Measurements from ENCODE around the gene GPANK1.

GPANK1 gene

DNA sequence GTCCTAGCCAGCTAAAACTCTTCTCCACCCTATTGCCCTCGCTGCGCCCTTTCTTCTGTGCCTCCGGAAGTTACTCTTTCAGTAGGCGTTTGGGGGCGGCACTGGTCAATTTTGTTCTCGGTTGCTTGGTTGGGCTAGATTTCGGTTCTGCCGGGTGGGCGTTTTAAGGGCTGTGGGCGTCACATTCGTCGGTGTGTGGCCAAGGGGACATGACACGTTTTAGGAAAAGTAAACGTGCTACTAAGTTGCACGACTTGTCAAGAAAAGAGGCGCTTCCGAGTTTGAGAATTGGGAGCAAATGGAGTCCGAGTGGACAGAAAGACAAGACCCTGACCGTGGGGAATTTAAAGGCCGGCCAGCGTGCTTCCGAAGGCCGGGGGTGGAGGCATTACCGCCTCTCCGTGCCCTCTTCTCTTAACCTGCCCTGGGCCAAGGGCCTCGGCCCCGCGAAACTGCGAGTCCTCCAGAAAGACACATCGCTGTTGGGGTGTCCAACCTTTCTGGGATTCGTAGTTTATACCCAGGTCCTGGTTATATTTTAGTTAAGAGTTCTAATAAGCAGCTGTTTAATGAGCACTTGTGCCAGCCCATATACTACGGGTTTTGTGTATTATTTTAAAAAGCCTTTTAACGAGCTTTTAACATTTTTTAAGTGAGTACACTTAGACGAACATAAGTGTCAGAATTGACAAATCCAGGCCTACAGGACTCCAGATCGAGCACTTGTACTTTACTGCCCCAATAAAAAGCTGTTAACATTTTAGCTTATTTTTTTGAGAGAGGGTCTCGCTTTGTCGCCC, 11.7 kb downstream of the GPANK1 start:
- Histone ChIP-seq H3K4me1 (peaks cover 10% of the 10 kb centered on the region), H3K36me3 (replicated peaks) (peaks cover 44% of the 10 kb centered on the region)
- DNase-seq (ENCODE audit: low spot score in 2 of 2): peak in 1 of 2 experiments; percentile 93

DNA sequence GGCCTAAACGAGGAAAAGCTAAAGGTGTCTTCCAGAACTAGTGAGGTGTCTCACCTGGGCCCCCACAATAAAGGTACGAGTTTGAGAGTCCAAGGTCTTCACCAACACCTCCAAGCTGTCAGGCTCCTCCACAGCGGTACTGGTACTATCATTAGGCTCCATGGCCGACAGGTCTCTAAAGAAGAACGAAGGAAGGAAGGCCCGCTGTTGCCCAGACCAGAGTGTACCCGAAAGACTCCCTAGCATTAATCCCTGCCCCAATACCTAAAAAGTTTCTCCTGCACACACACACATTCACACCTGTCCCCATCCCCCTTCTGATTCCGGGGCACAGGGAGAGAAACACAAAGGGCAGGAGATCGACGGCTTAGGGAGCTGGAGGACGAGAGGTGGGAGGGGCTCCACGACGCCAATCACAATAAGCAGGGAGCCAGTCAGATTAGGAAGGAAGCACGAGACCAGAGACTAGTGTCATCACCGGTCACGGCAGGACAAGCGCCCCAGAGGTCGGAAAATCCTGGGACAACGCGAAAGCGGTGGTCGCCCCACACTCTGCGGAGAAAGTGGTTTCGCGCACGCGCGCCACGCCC, 13.1 kb downstream of the GPANK1 start:
- DNase-seq (ENCODE audit: low spot score in 2 of 2): peak; percentile 86 to 87
- Histone ChIP-seq H3K27me3 (ENCODE audit: low read depth) (no peaks in the 10 kb centered on the region), H3K4me1 (peaks cover 10% of the 10 kb centered on the region), H3K4me3 (peak overlapping the region; percentile 84), H3K36me3 (replicated peaks) (peaks cover 46% of the 10 kb centered on the region), H3K9me3 (no peaks in the 10 kb centered on the region)
- in situ Hi-C loops (cut with MboI; ENCODE audit: low sequenced_read_pairs): no loop called here

More for the DNA sequence above, 11.7 kb downstream of the GPANK1 start:
- peak overlapping the region; percentile 84 for H3K4me3 ChIP-seq
- H3K27me3 ChIP-seq (ENCODE audit: low read depth): no peaks in the 10 kb centered on the region
- in situ Hi-C loops (cut with MboI; ENCODE audit: low sequenced_read_pairs): no loop called here
- no peaks in the 10 kb centered on the region for H3K9me3 ChIP-seq

DNA sequence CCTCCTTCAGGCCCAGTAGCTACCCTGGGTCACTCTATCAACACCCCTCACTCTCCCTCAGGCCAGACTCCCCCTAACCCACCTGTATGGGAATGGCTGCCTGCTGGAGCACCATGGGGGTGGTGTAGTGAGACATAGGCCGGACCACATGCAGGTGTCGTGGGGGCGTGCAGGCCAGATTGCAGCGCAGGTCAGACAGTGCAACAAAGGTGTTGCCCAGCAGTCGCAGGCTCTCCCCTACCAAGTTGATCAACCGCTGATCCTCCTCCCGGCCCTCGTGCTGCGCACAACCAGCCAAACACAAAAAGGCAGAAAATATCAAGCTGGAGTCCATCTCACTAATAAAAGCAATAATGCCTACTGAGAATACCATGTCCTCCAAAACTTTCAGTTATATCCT, 19.5 kb downstream of the GPANK1 start:
- no peaks in the 10 kb centered on the region for H3K27me3 ChIP-seq (ENCODE audit: low read depth)
- no peak overlapping the region for H3K4me3 ChIP-seq
- DNase-seq (ENCODE audit: low spot score in 2 of 2): no peak
- in situ Hi-C loops (cut with MboI; ENCODE audit: low sequenced_read_pairs): loop anchor here (25.0 kb wide), 1 partner anchor 1058 kb away; no protein-coding TSS in a partner anchor
- peaks cover 85% of the 10 kb centered on the region for H3K36me3 ChIP-seq (replicated peaks)
- no peaks in the 10 kb centered on the region for H3K9me3 ChIP-seq
- H3K4me1 ChIP-seq: no peaks in the 10 kb centered on the region

DNA sequence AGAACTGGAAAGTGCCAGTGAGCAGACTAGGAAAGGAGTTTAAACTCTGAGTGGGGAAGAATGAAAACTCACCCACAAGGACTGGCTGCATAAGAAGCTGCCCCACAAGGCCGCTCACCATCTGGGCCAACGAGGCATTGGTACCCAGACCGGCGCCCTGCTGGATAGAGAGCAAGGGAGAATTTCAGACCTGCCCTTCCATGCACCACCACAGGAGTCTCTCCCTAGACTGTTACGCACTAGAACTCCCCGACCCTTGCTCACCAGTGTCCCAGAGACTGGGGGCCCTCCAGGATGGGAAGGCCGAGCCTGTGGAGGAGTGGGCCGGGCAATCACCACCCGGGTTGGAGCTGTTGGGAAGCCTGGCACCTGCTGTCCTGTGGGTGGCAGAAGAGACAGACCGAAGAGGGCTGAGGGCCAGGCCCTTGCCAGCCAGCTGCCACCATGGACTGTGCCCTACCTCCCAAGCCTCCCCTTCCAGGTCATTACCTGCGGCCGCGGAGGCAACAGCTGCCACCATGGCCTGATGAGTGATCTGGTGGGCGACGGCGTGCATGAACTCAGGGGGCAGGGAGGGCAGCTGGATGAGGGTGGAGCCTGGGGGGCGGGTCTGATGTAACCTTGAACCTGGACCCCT, 20.9 kb downstream of the GPANK1 start:
- Histone ChIP-seq H3K4me3 (no peak overlapping the region), H3K4me1 (no peaks in the 10 kb centered on the region), H3K9me3 (no peaks in the 10 kb centered on the region), H3K36me3 (replicated peaks) (peaks cover 85% of the 10 kb centered on the region), H3K27me3 (ENCODE audit: low read depth) (no peaks in the 10 kb centered on the region)
- no peak for DNase-seq (ENCODE audit: low spot score in 2 of 2)
- in situ Hi-C loops (cut with MboI; ENCODE audit: low sequenced_read_pairs): loop anchor here (25.0 kb wide), 1 partner anchor 1057 kb away; no protein-coding TSS in a partner anchor

DNA sequence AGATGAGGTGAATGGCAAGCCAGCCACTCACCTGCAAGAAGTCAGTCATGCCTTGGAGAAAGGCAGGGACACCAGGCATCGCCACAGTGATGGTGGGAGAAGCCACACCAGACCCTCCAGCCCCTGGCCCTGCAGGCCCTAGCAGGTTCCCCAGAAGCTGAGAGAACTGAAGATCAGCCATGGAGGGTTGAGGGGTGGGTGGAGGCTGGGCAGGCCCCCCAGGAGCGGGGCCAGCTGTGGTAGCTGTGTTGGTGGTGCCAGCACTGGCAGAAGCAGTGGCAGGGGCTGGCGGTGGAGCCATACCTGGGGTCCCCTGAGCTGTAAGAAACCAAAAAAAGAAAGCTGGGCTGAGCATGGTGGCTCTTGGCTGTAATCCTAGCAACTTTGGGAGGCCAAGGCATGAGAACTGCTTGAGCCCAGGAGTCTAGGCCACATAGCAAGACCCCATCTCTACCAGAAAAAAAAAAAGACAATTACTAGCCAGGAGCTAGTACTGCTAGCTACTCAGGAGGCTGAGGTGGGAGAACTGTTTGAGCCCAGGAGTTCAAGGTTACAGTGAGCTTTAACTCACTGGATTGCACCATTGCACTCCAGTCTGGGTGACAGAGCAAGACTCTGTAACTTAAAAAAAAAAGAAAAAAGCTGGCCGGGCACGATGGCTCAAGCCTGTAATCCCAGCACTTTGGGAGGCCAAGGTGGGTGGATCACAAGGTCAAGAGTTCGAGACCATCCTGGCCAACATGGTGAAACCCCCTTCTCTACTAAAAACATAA, 21.8 kb downstream of the GPANK1 start:
- Histone ChIP-seq H3K27me3 (ENCODE audit: low read depth) (no peaks in the 10 kb centered on the region), H3K9me3 (no peaks in the 10 kb centered on the region), H3K4me1 (no peaks in the 10 kb centered on the region), H3K4me3 (no peak overlapping the region), H3K36me3 (replicated peaks) (peaks cover 83% of the 10 kb centered on the region)
- in situ Hi-C loops (cut with MboI; ENCODE audit: low sequenced_read_pairs): loop anchor here (25.0 kb wide), 1 partner anchor 1056 kb away; no protein-coding TSS in a partner anchor
- DNase-seq (ENCODE audit: low spot score in 2 of 2): no peak

DNA sequence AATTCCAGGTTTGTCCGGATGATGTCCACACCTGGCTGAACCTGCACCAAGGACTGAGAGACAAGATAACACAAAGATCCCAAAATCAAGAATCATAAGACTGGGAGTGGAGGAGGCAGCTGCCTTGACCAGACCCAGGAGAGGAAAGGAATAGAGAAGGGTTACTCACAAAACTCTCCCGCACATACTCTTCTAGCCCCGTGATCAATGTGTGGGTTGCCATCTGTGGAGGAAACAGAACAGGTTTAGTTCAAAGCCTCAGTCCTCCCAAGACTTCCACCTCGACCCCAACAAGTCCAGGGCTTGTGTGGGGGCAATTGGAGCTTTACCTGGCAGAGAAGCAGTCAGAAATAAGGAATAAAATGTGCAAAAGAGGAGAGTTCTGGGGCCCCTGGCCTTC, 23.4 kb downstream of the GPANK1 start:
- H3K36me3 ChIP-seq (replicated peaks): peaks cover 85% of the 10 kb centered on the region
- no peak for DNase-seq (ENCODE audit: low spot score in 2 of 2)
- no peaks in the 10 kb centered on the region for H3K4me1 ChIP-seq
- H3K9me3 ChIP-seq: no peaks in the 10 kb centered on the region
- in situ Hi-C loops (cut with MboI; ENCODE audit: low sequenced_read_pairs): loop anchor here (25.0 kb wide), 1 partner anchor 1054 kb away; no protein-coding TSS in a partner anchor
- H3K27me3 ChIP-seq (ENCODE audit: low read depth): no peaks in the 10 kb centered on the region
- H3K4me3 ChIP-seq: no peak overlapping the region

DNA sequence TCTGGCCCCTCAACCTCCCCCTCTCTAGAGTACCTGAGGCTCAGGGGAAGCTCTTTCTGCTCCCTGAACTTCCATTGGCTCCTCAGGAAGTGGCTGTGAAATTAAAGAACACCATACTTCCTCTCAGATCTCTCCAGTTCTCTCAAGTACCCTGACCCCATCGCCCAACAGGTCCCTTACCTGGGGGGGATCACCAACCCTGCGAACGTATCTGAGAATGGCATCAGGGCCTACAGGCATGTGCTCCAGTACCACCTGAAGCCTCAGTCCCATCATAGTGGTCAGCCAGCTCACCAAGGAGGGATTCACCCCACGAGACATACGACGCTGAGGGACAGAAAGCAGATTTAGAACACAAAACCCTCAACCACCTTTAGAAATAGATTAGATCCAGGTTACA, 24.2 kb downstream of the GPANK1 start:
- no peaks in the 10 kb centered on the region for H3K4me1 ChIP-seq
- no peaks in the 10 kb centered on the region for H3K9me3 ChIP-seq
- H3K27me3 ChIP-seq (ENCODE audit: low read depth): no peaks in the 10 kb centered on the region
- H3K36me3 ChIP-seq (replicated peaks): peaks cover 87% of the 10 kb centered on the region
- in situ Hi-C loops (cut with MboI; ENCODE audit: low sequenced_read_pairs): loop anchor here (25.0 kb wide), 1 partner anchor 1053 kb away; no protein-coding TSS in a partner anchor
- no peak overlapping the region for H3K4me3 ChIP-seq
- DNase-seq (ENCODE audit: low spot score in 2 of 2): no peak

DNA sequence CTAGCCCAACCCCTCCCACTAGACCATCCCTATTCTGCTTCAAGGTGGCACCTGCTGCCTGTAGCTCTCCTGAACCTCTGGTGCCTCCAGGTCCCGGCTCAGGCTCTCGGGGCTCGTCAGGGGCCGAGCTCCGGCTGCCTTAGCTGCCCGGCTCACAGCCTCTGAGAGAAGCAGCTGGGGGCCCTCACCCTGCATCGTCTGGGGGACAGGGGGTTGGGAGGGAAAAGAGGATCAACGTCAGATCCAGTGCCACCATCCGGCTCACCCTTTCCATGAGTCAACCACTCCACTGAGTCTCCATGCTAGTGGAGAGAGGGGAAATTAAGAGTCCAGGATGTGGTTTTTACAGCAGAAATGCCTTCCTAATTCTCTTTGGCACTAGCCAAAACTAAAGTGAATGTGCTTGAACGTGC, 25.3 kb downstream of the GPANK1 start:
- no peaks in the 10 kb centered on the region for H3K9me3 ChIP-seq
- H3K36me3 ChIP-seq (replicated peaks): peaks cover 87% of the 10 kb centered on the region
- in situ Hi-C loops (cut with MboI; ENCODE audit: low sequenced_read_pairs): loop anchor here (25.0 kb wide), 1 partner anchor 1052 kb away; no protein-coding TSS in a partner anchor
- H3K4me3 ChIP-seq: no peak overlapping the region
- no peak for DNase-seq (ENCODE audit: low spot score in 2 of 2)
- no peaks in the 10 kb centered on the region for H3K27me3 ChIP-seq (ENCODE audit: low read depth)
- H3K4me1 ChIP-seq: no peaks in the 10 kb centered on the region

DNA sequence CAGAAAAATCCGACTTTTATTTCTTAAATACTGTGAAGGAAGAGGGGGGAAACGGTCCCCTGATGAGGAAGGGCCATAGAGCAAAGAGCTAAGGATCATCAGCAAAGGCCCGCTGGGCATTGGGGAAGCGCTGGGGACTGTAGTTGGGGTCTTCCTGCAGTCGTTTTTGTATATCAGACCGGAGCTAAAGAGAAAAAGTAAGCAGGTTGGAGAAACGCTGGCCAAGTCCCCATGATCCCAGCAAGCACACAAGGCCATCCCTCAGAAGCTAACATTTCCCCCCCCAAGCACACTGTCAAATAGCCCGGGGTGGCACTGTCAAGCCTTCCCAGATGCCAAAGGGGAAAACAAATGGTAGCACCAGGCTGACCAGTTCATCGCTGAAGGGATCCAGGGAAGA, 25.8 kb downstream of the GPANK1 start:
- in situ Hi-C loops (cut with MboI; ENCODE audit: low sequenced_read_pairs): loop anchor here (25.0 kb wide), 1 partner anchor 1052 kb away; no protein-coding TSS in a partner anchor
- H3K4me3 ChIP-seq: no peak overlapping the region
- no peaks in the 10 kb centered on the region for H3K27me3 ChIP-seq (ENCODE audit: low read depth)
- H3K9me3 ChIP-seq: no peaks in the 10 kb centered on the region
- H3K4me1 ChIP-seq: no peaks in the 10 kb centered on the region
- H3K36me3 ChIP-seq (replicated peaks): peaks cover 87% of the 10 kb centered on the region
- no peak for DNase-seq (ENCODE audit: low spot score in 2 of 2)

DNA sequence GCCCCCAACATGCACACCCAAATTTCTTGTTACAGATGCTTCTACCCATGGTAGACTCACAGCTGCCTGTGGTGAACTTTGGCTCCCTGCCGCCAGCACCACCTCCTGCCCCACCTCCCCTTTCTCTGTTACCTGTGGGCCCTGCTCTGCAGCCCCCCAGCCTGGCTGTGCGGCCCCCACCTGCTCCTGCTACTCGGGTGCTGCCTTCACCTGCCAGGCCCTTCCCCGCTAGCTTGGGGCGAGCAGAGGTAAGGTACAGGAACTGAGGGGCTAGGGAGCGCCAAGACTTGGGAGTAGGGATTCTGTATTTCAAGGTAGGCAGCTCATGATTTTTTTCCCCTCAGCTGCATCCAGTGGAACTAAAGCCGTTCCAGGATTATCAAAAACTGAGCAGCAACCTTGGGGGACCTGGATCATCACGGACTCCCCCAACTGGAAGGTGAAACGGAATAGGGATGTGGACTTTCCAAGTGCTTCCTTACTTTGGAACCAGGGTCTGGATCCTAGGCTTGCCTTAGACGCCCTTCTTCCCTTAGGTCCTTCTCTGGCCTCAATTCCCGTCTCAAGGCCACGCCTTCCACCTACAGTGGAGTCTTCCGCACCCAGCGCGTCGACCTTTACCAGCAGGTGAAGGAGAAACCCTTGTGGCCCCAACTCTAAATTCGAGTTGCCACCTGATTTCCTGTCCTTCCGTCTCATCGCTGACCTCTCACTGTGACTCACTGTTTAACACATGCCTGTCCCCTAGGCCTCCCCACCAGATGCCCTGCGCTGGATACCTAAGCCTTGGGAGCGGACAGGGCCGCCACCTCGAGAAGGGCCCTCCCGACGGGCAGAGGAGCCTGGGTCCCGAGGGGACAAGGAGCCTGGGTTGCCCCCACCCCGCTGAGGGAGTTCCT, 27.9 kb downstream of the GPANK1 start:
- Histone ChIP-seq H3K4me3 (no peak overlapping the region), H3K36me3 (replicated peaks) (peaks cover 95% of the 10 kb centered on the region), H3K9me3 (no peaks in the 10 kb centered on the region), H3K27me3 (ENCODE audit: low read depth) (no peaks in the 10 kb centered on the region), H3K4me1 (no peaks in the 10 kb centered on the region)
- in situ Hi-C loops (cut with MboI; ENCODE audit: low sequenced_read_pairs): loop anchor here (25.0 kb wide), 1 partner anchor 1050 kb away; no protein-coding TSS in a partner anchor
- no peak for DNase-seq (ENCODE audit: low spot score in 2 of 2)

DNA sequence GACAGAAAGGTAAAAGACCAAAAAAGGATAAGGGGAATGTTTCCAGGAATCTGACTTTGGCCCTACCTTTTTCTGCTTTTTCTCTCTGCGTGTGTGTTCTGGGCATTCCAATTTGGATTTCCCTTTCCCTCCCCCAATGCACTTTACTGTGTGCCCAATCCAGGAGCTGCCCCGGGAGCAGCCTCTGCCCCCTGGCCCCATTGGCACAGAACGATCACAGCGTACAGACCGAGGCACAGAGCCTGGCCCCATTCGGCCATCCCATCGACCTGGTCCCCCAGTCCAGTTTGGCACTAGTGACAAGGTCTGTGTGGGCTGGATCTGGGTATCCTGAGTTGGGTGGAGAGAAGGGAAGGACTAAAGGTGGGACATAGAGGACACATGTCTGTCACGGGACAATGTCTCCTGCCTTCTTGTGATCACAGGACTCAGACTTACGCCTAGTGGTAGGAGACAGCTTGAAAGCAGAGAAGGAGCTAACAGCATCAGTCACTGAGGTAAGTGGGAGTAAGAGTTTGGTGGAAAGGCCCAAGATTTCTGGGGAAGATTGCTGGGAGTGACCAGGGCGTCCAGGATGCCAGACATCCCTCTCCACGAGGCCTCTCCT, 29.7 kb downstream of the GPANK1 start:
- Histone ChIP-seq H3K4me3 (no peak overlapping the region), H3K36me3 (replicated peaks) (peaks cover 95% of the 10 kb centered on the region), H3K4me1 (no peaks in the 10 kb centered on the region), H3K27me3 (ENCODE audit: low read depth) (no peaks in the 10 kb centered on the region), H3K9me3 (no peaks in the 10 kb centered on the region)
- in situ Hi-C loops (cut with MboI; ENCODE audit: low sequenced_read_pairs): loop anchor here (25.0 kb wide), 1 partner anchor 1048 kb away; no protein-coding TSS in a partner anchor
- DNase-seq (ENCODE audit: low spot score in 2 of 2): no peak

DNA sequence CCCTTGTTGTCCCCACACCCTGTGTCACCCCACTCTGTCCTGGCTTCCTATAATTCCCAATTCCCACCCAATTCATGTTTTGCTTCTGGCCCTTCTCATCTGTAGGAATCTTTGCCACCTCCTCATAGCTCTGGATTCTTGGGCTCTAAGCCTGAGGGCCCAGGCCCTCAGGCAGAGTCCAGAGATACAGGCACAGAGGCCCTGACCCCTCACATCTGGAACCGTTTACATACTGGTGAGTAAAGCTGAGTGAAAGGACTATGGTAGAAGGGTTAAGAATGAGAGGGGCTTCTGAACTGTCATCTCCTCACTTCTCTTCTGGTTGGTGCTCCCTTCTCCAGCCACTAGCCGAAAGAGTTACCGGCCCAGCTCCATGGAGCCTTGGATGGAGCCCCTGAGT, 30.7 kb downstream of the GPANK1 start:
- Histone ChIP-seq H3K4me3 (no peak overlapping the region), H3K27me3 (ENCODE audit: low read depth) (no peaks in the 10 kb centered on the region), H3K4me1 (no peaks in the 10 kb centered on the region), H3K9me3 (no peaks in the 10 kb centered on the region), H3K36me3 (replicated peaks) (peaks cover 94% of the 10 kb centered on the region)
- DNase-seq (ENCODE audit: low spot score in 2 of 2): no peak
- in situ Hi-C loops (cut with MboI; ENCODE audit: low sequenced_read_pairs): loop anchor here (25.0 kb wide), 1 partner anchor 1047 kb away; no protein-coding TSS in a partner anchor

Measured in HAP-1 (cell line).